NCI-H2196 treated with DMSO at 0.1 percent for 48 hours (cell line): ENCODE data around the gene TOX3.

ENCODE experiments used
- DNase-seq: peaks from one replicate; lab custom pipeline; 2025; ENCODE audit not compliant: unreplicated experiment; lab: John Stamatoyannopoulos, UW

Gene TOX3

GRCh38 chr16:52496051-52496876, 50.7 kb downstream of the TOX3 start:
- DNase-seq: no peak

- DNase-seq: no peak
Measured at GRCh38 chr16:52494621-52495020, 52.3 kb downstream of the TOX3 start.

GRCh38 chr16:52494145-52494544, 52.8 kb downstream of the TOX3 start:
- DNase-seq: no peak

- DNase-seq: no peak
Measured at GRCh38 chr16:52492789-52493357, 54.1 kb downstream of the TOX3 start.

- no peak for DNase-seq
Measured at GRCh38 chr16:52491216-52491615, 55.7 kb downstream of the TOX3 start.

- DNase-seq: no peak
Measured at GRCh38 chr16:52489894-52490293, 57.0 kb downstream of the TOX3 start.

GRCh38 chr16:52488837-52489289, 58.1 kb downstream of the TOX3 start:
- DNase-seq: no peak

GRCh38 chr16:52487849-52488457, 59.0 kb downstream of the TOX3 start:
- DNase-seq: no peak

- DNase-seq: no peak
Measured at GRCh38 chr16:52480237-52480636, 66.7 kb downstream of the TOX3 start.

- DNase-seq: no peak
Measured at GRCh38 chr16:52476111-52476510, 70.8 kb downstream of the TOX3 start.

GRCh38 chr16:52474679-52475078, 72.3 kb downstream of the TOX3 start:
- DNase-seq: no peak

- DNase-seq: no peak
Measured at GRCh38 chr16:52473096-52473495, 73.8 kb downstream of the TOX3 start.

GRCh38 chr16:52471650-52472370, 75.1 kb downstream of the TOX3 start:
- no peak for DNase-seq

- DNase-seq: no peak
Measured at GRCh38 chr16:52470585-52470984, 76.4 kb downstream of the TOX3 start.

GRCh38 chr16:52469775-52470174, 77.2 kb downstream of the TOX3 start:
- DNase-seq: no peak

GRCh38 chr16:52469091-52469490, 77.9 kb downstream of the TOX3 start:
- no peak for DNase-seq

GRCh38 chr16:52467753-52468152, 79.2 kb downstream of the TOX3 start:
- DNase-seq: no peak

- no peak for DNase-seq
Measured at GRCh38 chr16:52466994-52467393, 79.9 kb downstream of the TOX3 start.

- DNase-seq: no peak
Measured at GRCh38 chr16:52465711-52466267, 81.2 kb downstream of the TOX3 start.

- DNase-seq: no peak
Measured at GRCh38 chr16:52463904-52464303, 83.0 kb downstream of the TOX3 start.

GRCh38 chr16:52462816-52463215, 84.1 kb downstream of the TOX3 start:
- no peak for DNase-seq
